Mesothelial cell of epicardium (in vitro differentiated cells): ENCODE data around the gene BTBD7. TPM values are rescaled to one million over a fixed set of nuclear protein-coding genes. Genes with fewer than 3 reads are reported as not detected.

Experiments used
- DNase-seq, 2 experiments: peaks; one replicate each; pipeline ENCODE4 v3.0.0; 2021; ENCODE audit warnings: low spot score in 2 of 2; ENCODE audit not compliant: unreplicated experiment in 2 of 2
- H3K27ac Mint-ChIP-seq: 2 replicates; pipeline ENCODE4 v1.8.0; 2021; ENCODE audit warnings: mixed read lengths
- H3K27me3 Mint-ChIP-seq: 2 replicates; pipeline ENCODE4 v1.8.0; 2021; ENCODE audit warnings: low read depth, mixed read lengths
- H3K36me3 Mint-ChIP-seq: 2 replicates; pipeline ENCODE4 v1.8.0; 2021; ENCODE audit warnings: mixed read lengths
- H3K4me1 Mint-ChIP-seq: 2 replicates; pipeline ENCODE4 v1.8.0; 2021; ENCODE audit warnings: mixed read lengths
- H3K4me3 Mint-ChIP-seq: 2 replicates; pipeline ENCODE4 v1.8.0; 2021; ENCODE audit warnings: mild to moderate bottlenecking, moderate library complexity, mixed read lengths
- H3K9me3 Mint-ChIP-seq: 2 replicates; pipeline ENCODE4 v1.8.0; 2021; ENCODE audit warnings: mixed read lengths
- CTCF ChIP-seq: fragments of 200-600 bp; sonication (generic); IDR thresholded peaks from one replicate; pipeline ENCODE4 v1.5.0; 2021; ENCODE audit warnings: antibody characterized with exemption; ENCODE audit not compliant: unreplicated experiment
- total RNA-seq: library from RNA; stranded (reverse); gene quantifications from 3 replicates; pipeline ENCODE4 v1.2.1, GENCODE V29; 2021

BTBD7 gene
- total RNA-seq, 1 donor from 2014 or later, result 58.4 TPM

- no peak for DNase-seq
- Mint-ChIP-seq H3K27me3 (no peaks in the 10 kb centered on the region), H3K27ac (no peak overlapping the region), H3K9me3 (no peaks in the 10 kb centered on the region), H3K4me3 (no peak overlapping the region), H3K4me1 (peaks cover 16% of the 10 kb centered on the region), H3K36me3 (no peaks in the 10 kb centered on the region)
- no peak for TF ChIP-seq CTCF
Observed at GRCh38 chr14:93326196-93326595, 6.6 kb downstream of the BTBD7 start.

GRCh38 chr14:93323600-93324174, 9.1 kb downstream of the BTBD7 start:
- H3K4me1 Mint-ChIP-seq, result peaks cover 15% of the 10 kb centered on the region
- no peak for DNase-seq
- H3K36me3 Mint-ChIP-seq, result no peaks in the 10 kb centered on the region
- H3K27me3 Mint-ChIP-seq, result no peaks in the 10 kb centered on the region
- H3K27ac Mint-ChIP-seq, result no peak overlapping the region
- no peak overlapping the region for H3K4me3 Mint-ChIP-seq
- TF ChIP-seq CTCF, result no peak
- no peaks in the 10 kb centered on the region for H3K9me3 Mint-ChIP-seq

- Mint-ChIP-seq H3K9me3 (no peaks in the 10 kb centered on the region), H3K27ac (peak overlapping the region; percentile 74)
- no peak for DNase-seq
Observed at GRCh38 chr14:93322929-93323599, 9.8 kb downstream of the BTBD7 start.

GRCh38 chr14:93320489-93320888, 12.3 kb downstream of the BTBD7 start:
- no peak overlapping the region for H3K27ac Mint-ChIP-seq
- no peak for DNase-seq
- no peak for TF ChIP-seq CTCF
- no peaks in the 10 kb centered on the region for H3K27me3 Mint-ChIP-seq
- no peak overlapping the region for H3K4me3 Mint-ChIP-seq
- peaks cover 15% of the 10 kb centered on the region for H3K4me1 Mint-ChIP-seq
- peaks cover 3% of the 10 kb centered on the region for H3K36me3 Mint-ChIP-seq
- H3K9me3 Mint-ChIP-seq, result no peaks in the 10 kb centered on the region

More at GRCh38 chr14:93322929-93323599, 9.8 kb downstream of the BTBD7 start:
- Mint-ChIP-seq H3K4me1 (peaks cover 15% of the 10 kb centered on the region), H3K4me3 (no peak overlapping the region), H3K36me3 (no peaks in the 10 kb centered on the region), H3K27me3 (no peaks in the 10 kb centered on the region)
- TF ChIP-seq CTCF, result no peak

- no peak overlapping the region for H3K4me3 Mint-ChIP-seq
- no peak for DNase-seq
- H3K36me3 Mint-ChIP-seq, result peaks cover 3% of the 10 kb centered on the region
- no peaks in the 10 kb centered on the region for H3K9me3 Mint-ChIP-seq
- no peak for TF ChIP-seq CTCF
- H3K27ac Mint-ChIP-seq, result peak overlapping the region; percentile 2
- H3K27me3 Mint-ChIP-seq, result no peaks in the 10 kb centered on the region
- peaks cover 15% of the 10 kb centered on the region for H3K4me1 Mint-ChIP-seq
Observed at GRCh38 chr14:93319958-93320357, 12.9 kb downstream of the BTBD7 start.
